Measurements from ENCODE around the gene FHOD3. TPM values are rescaled to one million over a fixed set of nuclear protein-coding genes. Genes with fewer than 3 reads are reported as not detected.
A peak's percentile ranks its signal among the peaks of the same experiment; 100 is the strongest.
"Not testable (repeated sequence)": the region's sequence is repeated elsewhere in the genome, so short reads cannot be mapped to it uniquely, and the experiment has no call there.

FHOD3 gene
- total RNA-seq, 1 donor: 3.0 TPM

GRCh38 chr18:36460854-36461253, 163.3 kb downstream of the FHOD3 start:
- no peak for TF ChIP-seq CTCF (IDR thresholded peaks at IDR 0.05; ENCODE audit: insufficient read depth, low read length)
- no peak overlapping the region for H3K4me3 ChIP-seq (ENCODE audit: low read depth, low read length)
- DNase-seq (ENCODE audit: low read depth): no peak

DNA sequence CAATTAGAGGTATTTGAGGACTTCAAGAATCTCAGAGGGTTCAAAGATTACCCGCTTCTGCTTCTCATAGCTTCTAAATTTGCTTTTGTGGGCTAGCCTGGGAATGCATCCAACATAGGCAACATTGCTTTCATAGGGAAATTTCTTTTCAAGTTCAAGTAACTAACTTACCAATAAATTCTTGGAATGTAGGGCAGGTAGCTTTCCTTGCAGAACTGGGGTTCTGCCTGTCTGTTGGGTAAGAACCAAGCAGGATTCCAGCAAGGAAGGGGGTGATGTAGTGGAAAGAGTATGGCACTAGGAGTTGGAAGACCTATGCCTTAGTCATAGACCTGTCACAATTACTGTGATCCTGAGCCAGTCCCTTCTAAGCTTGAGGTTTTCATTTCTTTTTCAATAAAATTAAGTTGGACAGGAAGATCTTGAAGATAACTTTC, 164.1 kb downstream of the FHOD3 start:
- DNase-seq (ENCODE audit: low read depth): peak; percentile 29
- no peak for TF ChIP-seq CTCF (IDR thresholded peaks at IDR 0.05; ENCODE audit: insufficient read depth, low read length)
- H3K4me3 ChIP-seq (ENCODE audit: low read depth, low read length): no peak overlapping the region

DNA sequence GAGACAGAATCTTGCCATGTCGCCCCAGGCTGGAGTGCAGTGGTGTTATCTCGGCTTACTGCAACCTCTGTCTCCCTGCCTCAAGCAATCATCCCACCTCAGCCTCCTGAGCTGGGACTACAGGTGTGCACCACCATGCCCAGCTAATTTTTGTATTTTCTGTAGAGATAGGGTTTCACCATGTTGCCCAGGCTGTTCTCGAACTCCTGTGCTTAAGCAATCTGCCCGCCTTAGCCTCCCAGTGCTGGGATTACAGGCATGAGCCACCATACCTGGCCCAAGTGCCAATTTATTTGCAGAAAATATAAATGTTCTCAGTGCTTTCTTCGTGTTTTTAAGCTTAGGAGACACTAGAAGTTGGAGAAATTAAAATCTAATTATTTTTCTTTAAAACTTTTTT, 166.0 kb downstream of the FHOD3 start:
- not testable (repeated sequence) for DNase-seq (ENCODE audit: low read depth)

DNA sequence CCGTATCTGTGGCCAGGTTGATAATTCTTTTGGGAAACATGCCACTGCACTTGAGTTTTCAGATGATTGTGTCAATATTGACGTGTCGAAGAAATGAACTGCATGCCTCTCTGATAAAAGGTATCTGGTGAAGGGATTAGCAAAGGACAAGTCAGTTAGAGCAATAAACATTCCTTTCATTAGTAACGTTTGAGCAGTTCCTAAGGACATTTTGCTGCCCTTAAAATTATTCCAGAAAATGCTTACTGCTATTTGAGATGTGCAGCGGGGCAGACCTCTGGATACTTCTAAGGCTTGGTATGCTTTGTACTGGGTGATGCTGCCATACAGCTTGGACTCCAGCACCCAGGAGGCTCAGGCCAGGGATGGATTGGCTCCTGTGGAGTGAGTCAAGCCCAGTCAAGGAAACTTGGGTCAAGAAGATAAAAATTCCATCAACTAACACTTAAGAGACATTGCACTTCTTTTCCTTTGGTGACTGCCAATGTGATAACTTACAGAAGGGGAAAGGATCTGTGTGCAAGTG, 166.7 kb downstream of the FHOD3 start:
- no peak for DNase-seq (ENCODE audit: low read depth)
- no peak for TF ChIP-seq CTCF (IDR thresholded peaks at IDR 0.05; ENCODE audit: insufficient read depth, low read length)
- no peak overlapping the region for H3K4me3 ChIP-seq (ENCODE audit: low read depth, low read length)

More for the DNA sequence above, 166.0 kb downstream of the FHOD3 start:
- H3K4me3 ChIP-seq (ENCODE audit: low read depth, low read length): not testable (repeated sequence)

- DNase-seq (ENCODE audit: low read depth): no peak
- no peak for TF ChIP-seq CTCF (IDR thresholded peaks at IDR 0.05; ENCODE audit: insufficient read depth, low read length)
- no peak overlapping the region for H3K4me3 ChIP-seq (ENCODE audit: low read depth, low read length)
These were observed 167.8 kb downstream of the FHOD3 start for GRCh38 chr18:36465276-36465675.

DNA sequence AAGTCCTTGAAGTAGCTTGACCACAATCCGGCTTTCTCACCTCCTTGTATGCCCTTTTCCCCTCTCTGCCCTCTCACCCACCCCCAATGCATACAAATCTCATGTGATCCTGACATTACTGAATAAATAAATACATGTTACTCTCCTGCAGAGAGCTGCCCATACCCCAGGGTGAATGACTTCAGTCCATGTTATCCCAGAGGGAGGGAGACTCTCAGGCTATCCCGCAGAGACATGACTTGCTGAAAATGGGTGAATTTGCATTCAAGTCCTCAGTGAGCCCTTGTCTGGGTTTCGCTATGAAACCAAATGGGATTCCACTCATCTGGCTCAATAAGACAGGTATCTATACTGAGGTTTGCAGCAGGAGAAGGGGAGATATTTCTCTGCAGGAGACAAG, 168.5 kb downstream of the FHOD3 start:
- TF ChIP-seq CTCF (IDR thresholded peaks at IDR 0.05; ENCODE audit: insufficient read depth, low read length): no peak
- no peak overlapping the region for H3K4me3 ChIP-seq (ENCODE audit: low read depth, low read length)
- DNase-seq (ENCODE audit: low read depth): no peak

DNA sequence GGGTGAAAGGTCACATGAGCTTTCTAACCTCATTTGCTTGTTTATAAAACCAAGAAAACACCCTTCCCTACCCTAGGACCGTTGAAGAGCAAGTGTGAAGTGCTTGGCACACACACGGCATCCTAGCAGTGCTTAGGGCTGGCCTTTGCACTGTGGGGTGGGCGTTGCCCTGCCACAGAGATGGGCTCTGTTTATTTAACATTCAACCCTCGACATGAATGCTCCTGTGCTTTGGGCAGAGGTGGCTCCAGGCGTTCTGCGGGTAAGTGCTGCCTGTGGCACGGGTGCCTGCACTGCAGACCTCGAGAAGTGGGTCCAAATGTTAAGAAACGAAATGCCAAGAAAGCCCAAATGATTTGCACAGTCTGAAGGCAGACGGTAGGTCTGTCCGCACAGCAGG, 170.1 kb downstream of the FHOD3 start:
- TF ChIP-seq CTCF (IDR thresholded peaks at IDR 0.05; ENCODE audit: insufficient read depth, low read length): no peak
- DNase-seq (ENCODE audit: low read depth): no peak
- no peak overlapping the region for H3K4me3 ChIP-seq (ENCODE audit: low read depth, low read length)
